ENCODE measurements around the gene ARRDC3. TPM values are rescaled to one million over a fixed set of nuclear protein-coding genes. Genes with fewer than 3 reads are reported as not detected.

Gene ARRDC3
- total and polyA plus RNA-seq, 10 of the 15 experiments (the other 5 are each of a cell fraction or from before 2014, with no cell fraction given): 2.3 to 14.0 (median 8.6) TPM

- RAD21 ChIA-PET (ENCODE audit: unreplicated experiment): no interaction called here
- CTCF ChIA-PET: interaction anchor here (0.7 to 1.6 kb wide), 2 partner anchors 19 to 367 kb away, joined by 3 to 5 read pairs; no protein-coding TSS in a partner anchor
- POLR2A ChIA-PET: interaction anchor here (1.3 kb wide), 1 partner anchor 14 kb away, joined by 4 read pairs; no protein-coding TSS in a partner anchor
Observed at GRCh38 chr5:91366551-91366950, 16.6 kb downstream of the ARRDC3 start.

More at GRCh38 chr5:91366551-91366950, 16.6 kb downstream of the ARRDC3 start:
- peaks cover 0 to 19% of the 10 kb centered on the region in 2 experiments for H3K36me3 ChIP-seq (ENCODE audit: control insufficient read depth in 2 of 2, insufficient read depth in 2 of 2, low read length in 1 of 2)
- FAIRE-seq (no peak), ATAC-seq (no peak), DNase-seq (ENCODE audit: low read depth, low spot score) (no peak)
- no peak overlapping the region for H3K27ac ChIP-seq (ENCODE audit: control insufficient read depth, insufficient read depth)
- peaks cover 4% of the 10 kb centered on the region for H3K4me1 ChIP-seq (ENCODE audit: control insufficient read depth, insufficient read depth, low read length)
- SMC1A ChIA-PET (ENCODE audit: uncharacterized antibody, unreplicated experiment): interaction anchor here (1.3 kb wide), 1 partner anchor 18 kb away, joined by 3 read pairs; no protein-coding TSS in a partner anchor
- H3K9ac ChIP-seq (ENCODE audit: control insufficient read depth, insufficient read depth, low read length): no peak overlapping the region
- intact Hi-C loops (cut with micrococcal nuclease; ENCODE audit: unreplicated experiment) (no loop called here), in situ Hi-C loops (cut with MboI) (no loop called here)
- TF ChIP-seq RBBP5 (conservative IDR thresholded peaks at IDR 0.05) (no peak), ESRRA (IDR thresholded peaks at IDR 0.05; ENCODE audit: low read length) (no peak), EP300 (IDR thresholded peaks at IDR 0.05; ENCODE audit: borderline replicate concordance in 1 of 2, control insufficient read depth in 1 of 2, low read depth in 2 of 2, low read length in 2 of 2) (no peak), ZBTB4 (CRISPR knock-in tag; IDR thresholded peaks at IDR 0.05) (no peak)
- H3K27me3 ChIP-seq (replicated peaks in 1 of 2; ENCODE audit: control insufficient read depth in 2 of 2, insufficient read depth in 2 of 2, low read length in 1 of 2): no peaks in the 10 kb centered on the region
- peaks cover 4% of the 10 kb centered on the region; the same call in 2 of the 3 replicates for H3K9me3 ChIP-seq (replicated peaks; ENCODE audit: control insufficient read depth, insufficient read depth, low read length)
- WGBS (ENCODE audit: insufficient coverage, insufficient replicate concordance, low lambda C conversion rate, missing lambda C conversion rate): 100% methylated on average over 1 of the region's 1 CpG
- no TSS peak for BruUV-seq (replicated peaks)
- no peaks in the 10 kb centered on the region for H3K79me2 ChIP-seq (ENCODE audit: control insufficient read depth, insufficient read depth, low read length)
- H3K4me2 ChIP-seq (ENCODE audit: control insufficient read depth, insufficient read depth): no peak overlapping the region
- no peak overlapping the region for H2AFZ ChIP-seq (ENCODE audit: control insufficient read depth, low read depth, low read length)
- no peak overlapping the region for H3K4me3 ChIP-seq
- H4K20me1 ChIP-seq (ENCODE audit: control insufficient read depth, insufficient read depth): no peaks in the 10 kb centered on the region
